ENCODE results near the gene CUX1. TPM values are rescaled to one million over a fixed set of nuclear protein-coding genes. Genes with fewer than 3 reads are reported as not detected.
A peak's percentile ranks its signal among the peaks of the same experiment; 100 is the strongest.

Gene CUX1
- total RNA-seq, 1 experiment from 2014 or later, result 116 TPM

DNA sequence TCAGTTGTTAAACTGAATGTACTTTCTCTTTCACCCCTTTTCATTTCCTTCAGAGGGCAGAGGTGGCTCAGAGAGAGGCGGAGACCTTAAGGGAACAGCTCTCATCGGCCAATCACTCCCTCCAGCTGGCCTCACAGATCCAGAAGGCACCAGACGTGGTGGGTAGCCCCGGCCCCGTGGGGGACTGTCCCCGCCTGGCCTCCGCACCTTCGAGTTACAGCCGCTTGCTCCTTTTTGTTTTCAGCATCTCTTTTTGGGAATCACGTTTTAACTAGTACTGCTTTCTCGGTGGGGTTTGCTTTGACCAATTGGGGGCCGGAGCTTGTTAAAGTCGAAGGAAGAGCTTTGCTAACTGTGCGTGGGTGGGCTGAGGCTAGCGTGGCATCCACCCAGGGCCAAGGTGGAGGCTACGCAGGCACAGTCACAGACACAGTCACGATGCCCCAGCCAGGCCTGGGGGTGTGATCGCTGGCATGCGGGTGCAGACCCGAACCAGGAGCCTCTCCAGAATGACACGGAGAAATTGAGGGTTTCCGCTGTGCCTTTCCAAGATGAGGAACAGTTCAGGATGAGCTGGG, 353.1 kb downstream of the CUX1 start:
- peak overlapping the region; percentile 41 for H3K27ac Mint-ChIP-seq (ENCODE audit: unreplicated experiment)
- H3K4me1 ChIP-seq, result no peaks in the 10 kb centered on the region
- POLR2A ChIA-PET, result no interaction called here
- H3K27me3 ChIP-seq (replicated peaks; ENCODE audit: control insufficient read depth, insufficient read depth, low read length), result no peaks in the 10 kb centered on the region
- H3K36me3 ChIP-seq (ENCODE audit: control insufficient read depth, insufficient read depth, low read length), result no peaks in the 10 kb centered on the region; the same call in none of the 2 replicates
- H3K36me3 Mint-ChIP-seq (ENCODE audit: insufficient read depth, unreplicated experiment), result peaks cover 83% of the 10 kb centered on the region
- no peaks in the 10 kb centered on the region for H3K9me3 Mint-ChIP-seq (ENCODE audit: unreplicated experiment)
- no peak overlapping the region for H3K4me3 ChIP-seq (ENCODE audit: low read depth, low read length)
- BruUV-seq (replicated peaks), result no TSS peak
- DNase-seq, result no peak
- H3K4me3 Mint-ChIP-seq (ENCODE audit: unreplicated experiment), result no peak overlapping the region
- CTCF ChIA-PET, result interaction anchor here (0.6 kb wide), 1 partner anchor 149 kb away, joined by 4 read pairs; no protein-coding TSS in a partner anchor
- H3K9me3 ChIP-seq, result no peaks in the 10 kb centered on the region
- H3K4me1 Mint-ChIP-seq (ENCODE audit: low read depth, unreplicated experiment), result no peaks in the 10 kb centered on the region
- TF ChIP-seq, protein P1, sequence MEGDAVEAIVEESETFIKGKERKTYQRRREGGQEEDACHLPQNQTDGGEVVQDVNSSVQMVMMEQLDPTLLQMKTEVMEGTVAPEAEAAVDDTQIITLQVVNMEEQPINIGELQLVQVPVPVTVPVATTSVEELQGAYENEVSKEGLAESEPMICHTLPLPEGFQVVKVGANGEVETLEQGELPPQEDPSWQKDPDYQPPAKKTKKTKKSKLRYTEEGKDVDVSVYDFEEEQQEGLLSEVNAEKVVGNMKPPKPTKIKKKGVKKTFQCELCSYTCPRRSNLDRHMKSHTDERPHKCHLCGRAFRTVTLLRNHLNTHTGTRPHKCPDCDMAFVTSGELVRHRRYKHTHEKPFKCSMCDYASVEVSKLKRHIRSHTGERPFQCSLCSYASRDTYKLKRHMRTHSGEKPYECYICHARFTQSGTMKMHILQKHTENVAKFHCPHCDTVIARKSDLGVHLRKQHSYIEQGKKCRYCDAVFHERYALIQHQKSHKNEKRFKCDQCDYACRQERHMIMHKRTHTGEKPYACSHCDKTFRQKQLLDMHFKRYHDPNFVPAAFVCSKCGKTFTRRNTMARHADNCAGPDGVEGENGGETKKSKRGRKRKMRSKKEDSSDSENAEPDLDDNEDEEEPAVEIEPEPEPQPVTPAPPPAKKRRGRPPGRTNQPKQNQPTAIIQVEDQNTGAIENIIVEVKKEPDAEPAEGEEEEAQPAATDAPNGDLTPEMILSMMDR (IDR thresholded peaks at IDR 0.05; ENCODE audit: insufficient read depth in 1 of 2, low read depth in 1 of 2, low read length in 1 of 2, severe bottlenecking in 1 of 2, unreplicated experiment in 1 of 2), result no peak
- intact Hi-C loops (cut with micrococcal nuclease; ENCODE audit: unreplicated experiment), result no loop called here
- no peaks in the 10 kb centered on the region for H3K27me3 Mint-ChIP-seq (ENCODE audit: insufficient read depth, unreplicated experiment)

DNA sequence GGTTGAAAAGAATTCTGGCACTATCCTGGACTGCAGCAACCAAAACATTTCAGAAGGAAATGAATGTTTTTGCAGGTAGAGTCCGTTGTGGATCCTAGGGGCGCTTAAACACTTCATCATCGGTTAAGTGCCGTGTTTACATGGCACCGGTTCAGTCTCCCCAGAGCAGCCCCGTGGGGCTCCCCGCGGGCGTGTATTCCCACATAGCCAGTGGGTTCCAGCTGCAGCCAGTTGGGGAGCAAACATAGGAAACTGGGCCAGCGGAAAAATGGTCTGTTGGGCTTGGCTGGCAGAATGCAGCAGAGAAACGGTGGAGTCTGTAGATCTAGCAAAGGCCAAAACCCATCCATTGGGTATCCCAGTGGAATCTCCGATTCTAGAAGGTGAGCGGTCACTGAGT, 356.2 kb downstream of the CUX1 start:
- CTCF ChIA-PET, result no interaction called here
- BruUV-seq (replicated peaks), result no TSS peak
- TF ChIP-seq, protein P1 (IDR thresholded peaks at IDR 0.05; ENCODE audit: insufficient read depth in 1 of 2, low read depth in 1 of 2, low read length in 1 of 2, severe bottlenecking in 1 of 2, unreplicated experiment in 1 of 2), result no peak
- DNase-seq, result no peak
- POLR2A ChIA-PET, result no interaction called here
- H3K36me3 Mint-ChIP-seq (ENCODE audit: insufficient read depth, unreplicated experiment), result peaks cover 81% of the 10 kb centered on the region
- H3K27ac Mint-ChIP-seq (ENCODE audit: unreplicated experiment), result no peak overlapping the region
- Histone ChIP-seq H3K36me3 (ENCODE audit: control insufficient read depth, insufficient read depth, low read length) (no peaks in the 10 kb centered on the region; the same call in none of the 2 replicates), H3K4me3 (ENCODE audit: low read depth, low read length) (no peak overlapping the region), H3K4me1 (no peaks in the 10 kb centered on the region), H3K9me3 (no peaks in the 10 kb centered on the region), H3K27me3 (replicated peaks; ENCODE audit: control insufficient read depth, insufficient read depth, low read length) (no peaks in the 10 kb centered on the region)
- intact Hi-C loops (cut with micrococcal nuclease; ENCODE audit: unreplicated experiment), result no loop called here
- no peak overlapping the region for H3K4me3 Mint-ChIP-seq (ENCODE audit: unreplicated experiment)
- no peaks in the 10 kb centered on the region for H3K9me3 Mint-ChIP-seq (ENCODE audit: unreplicated experiment)
- no peaks in the 10 kb centered on the region for H3K27me3 Mint-ChIP-seq (ENCODE audit: insufficient read depth, unreplicated experiment)
- no peaks in the 10 kb centered on the region for H3K4me1 Mint-ChIP-seq (ENCODE audit: low read depth, unreplicated experiment)

DNA sequence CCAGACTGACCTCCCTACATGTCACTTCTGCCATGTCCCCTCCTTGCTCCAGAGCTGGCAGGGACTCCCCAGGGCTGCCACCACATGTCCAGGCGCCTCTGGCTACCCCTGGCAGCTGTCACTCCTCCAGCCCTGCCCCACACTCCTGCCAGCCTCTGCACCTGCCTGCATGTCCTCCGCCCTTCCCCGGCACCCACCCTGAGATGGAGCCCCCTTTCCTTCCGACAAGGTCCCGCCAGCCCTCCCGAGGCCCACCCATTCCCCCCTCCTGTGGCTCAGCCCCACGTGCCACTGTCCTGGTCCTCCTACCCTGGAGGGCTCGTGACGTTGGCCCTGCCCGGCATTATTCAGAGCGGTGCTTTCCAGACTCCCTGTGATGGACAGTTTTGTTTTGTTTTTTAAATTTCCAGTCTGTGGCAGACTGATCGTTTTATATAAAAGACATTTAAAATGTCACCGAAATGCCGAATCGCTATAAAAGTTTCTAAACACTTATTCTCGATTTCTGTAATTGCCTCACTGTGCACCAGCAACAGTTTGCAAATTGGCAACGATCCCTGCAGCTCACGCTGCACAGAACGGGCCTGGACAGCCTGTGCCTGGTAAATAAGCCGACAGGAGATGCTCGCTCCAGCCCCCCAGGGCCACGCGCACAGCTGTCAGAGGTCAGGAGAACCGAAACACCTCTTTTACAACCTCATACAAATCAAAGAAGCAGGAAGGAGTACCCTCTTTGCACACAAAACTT, 358.2 kb downstream of the CUX1 start:
- POLR2A ChIA-PET, result no interaction called here
- DNase-seq, result no peak
- H3K4me3 ChIP-seq (ENCODE audit: low read depth, low read length), result no peak overlapping the region
- H3K27ac Mint-ChIP-seq (ENCODE audit: unreplicated experiment), result peak overlapping the region; percentile 35
- CTCF ChIA-PET, result no interaction called here
- no peaks in the 10 kb centered on the region for H3K27me3 Mint-ChIP-seq (ENCODE audit: insufficient read depth, unreplicated experiment)
- no peaks in the 10 kb centered on the region; the same call in none of the 2 replicates for H3K36me3 ChIP-seq (ENCODE audit: control insufficient read depth, insufficient read depth, low read length)
- no peak overlapping the region for H3K4me3 Mint-ChIP-seq (ENCODE audit: unreplicated experiment)
- no peaks in the 10 kb centered on the region for H3K9me3 Mint-ChIP-seq (ENCODE audit: unreplicated experiment)
- no peaks in the 10 kb centered on the region for H3K27me3 ChIP-seq (replicated peaks; ENCODE audit: control insufficient read depth, insufficient read depth, low read length)
- H3K36me3 Mint-ChIP-seq (ENCODE audit: insufficient read depth, unreplicated experiment), result peaks cover 81% of the 10 kb centered on the region
- no peaks in the 10 kb centered on the region for H3K9me3 ChIP-seq
- BruUV-seq (replicated peaks), result no TSS peak
- no peaks in the 10 kb centered on the region for H3K4me1 ChIP-seq
- intact Hi-C loops (cut with micrococcal nuclease; ENCODE audit: unreplicated experiment), result no loop called here
- TF ChIP-seq, protein P1 (IDR thresholded peaks at IDR 0.05; ENCODE audit: insufficient read depth in 1 of 2, low read depth in 1 of 2, low read length in 1 of 2, severe bottlenecking in 1 of 2, unreplicated experiment in 1 of 2), result no peak
- H3K4me1 Mint-ChIP-seq (ENCODE audit: low read depth, unreplicated experiment), result no peaks in the 10 kb centered on the region

Data from Caco-2 (cell line).